T-helper 1 cell (primary cell): ENCODE measurements around the gene TAS2R13.

Experiments
- DNase-seq, 5 donors: peaks; one replicate each; pipeline ENCODE4 v3.0.0-alpha.2; 2012 to 2020

TAS2R13 gene

DNA sequence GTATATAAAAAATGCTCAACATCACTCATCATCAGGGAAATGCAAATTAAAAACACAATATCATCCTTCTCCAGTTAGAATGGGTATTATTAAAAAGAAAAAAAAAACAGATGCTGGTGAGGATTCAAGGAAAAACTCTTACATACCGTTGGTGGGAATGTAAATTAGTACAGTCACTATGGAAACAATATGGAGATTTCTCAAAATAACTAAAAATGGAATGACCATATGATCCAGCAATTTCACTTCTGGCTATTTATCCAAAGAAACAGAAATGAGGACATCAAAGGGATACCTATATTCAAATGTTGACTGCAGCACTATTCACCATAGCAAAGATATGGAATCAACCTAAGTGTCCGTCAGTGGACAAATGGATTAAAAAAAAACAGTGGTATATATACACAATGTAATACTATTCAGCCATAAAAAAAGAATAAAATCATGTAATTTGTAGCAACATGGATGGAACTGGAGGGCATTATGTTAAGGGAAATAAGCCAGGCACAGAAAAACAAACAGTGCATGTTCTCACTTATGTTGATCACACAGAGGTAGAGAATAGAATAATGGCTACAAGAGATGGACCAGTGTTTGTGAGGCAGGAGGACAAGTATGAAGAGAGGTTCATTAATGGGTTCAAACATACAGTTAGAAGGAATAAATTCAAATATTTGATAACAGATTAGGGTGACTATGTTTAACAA, 45.7 kb downstream of the TAS2R13 start:
- no peak for DNase-seq

DNA sequence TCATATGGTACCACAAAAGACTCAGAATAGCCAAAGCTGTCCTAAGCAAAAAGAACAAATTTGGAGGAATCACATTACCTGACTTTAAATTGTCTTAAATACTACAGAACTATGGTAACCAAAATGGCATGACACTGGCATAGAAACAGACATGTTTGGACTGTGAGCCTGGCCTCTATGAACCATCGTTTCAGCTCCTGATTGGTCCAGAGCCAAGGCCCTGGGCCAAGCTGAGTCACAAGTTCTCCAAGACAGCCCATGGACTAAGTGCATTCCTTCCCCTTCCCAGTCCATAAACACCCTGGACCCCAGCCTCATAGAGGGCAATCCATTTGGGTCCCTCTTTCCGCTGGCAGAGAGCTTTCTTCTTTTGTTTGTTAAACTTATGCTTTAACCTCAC, 48.0 kb downstream of the TAS2R13 start:
- no peak for DNase-seq
